ENCODE measurements around the gene QRICH2. TPM values are rescaled to one million over a fixed set of nuclear protein-coding genes. Genes with fewer than 3 reads are reported as not detected.
"Not testable (repeated sequence)": the region's sequence is repeated elsewhere in the genome, so short reads cannot be mapped to it uniquely, and the experiment has no call there.

QRICH2 gene
- total RNA-seq, 1 donor from 2014 or later: 18.5 TPM

- Mint-ChIP-seq H3K27ac (peak within 1 kb of the TSS; percentile 99), H3K36me3 (ENCODE audit: insufficient read depth) (peaks cover 3% of the 10 kb centered on the region), H3K9me3 (ENCODE audit: low read depth) (no peaks in the 10 kb centered on the region), H3K4me3 (ENCODE audit: low read depth) (peak within 1 kb of the TSS; percentile 95), H3K27me3 (no peaks in the 10 kb centered on the region), H3K4me1 (ENCODE audit: low read depth) (peaks cover 18% of the 10 kb centered on the region)
- peak; percentile 70 for DNase-seq (ENCODE audit: low spot score, unreplicated experiment)
- peak; percentile 47 for TF ChIP-seq CTCF (IDR thresholded peaks at IDR 0.05; ENCODE audit: unreplicated experiment)
Observed at GRCh38 chr17:76353599-76354316, 45.7 kb upstream of the QRICH2 start, which contains the start of gene PRPSAP1. TSS of gene PRPSAP1 (minus strand) at chr17:76353916. CDS start at chr17:76353703, 213 bp downstream.

- H3K27ac Mint-ChIP-seq: peak overlapping the region; percentile 97
- H3K27me3 Mint-ChIP-seq: no peaks in the 10 kb centered on the region
- DNase-seq (ENCODE audit: low spot score, unreplicated experiment): no peak
- H3K9me3 Mint-ChIP-seq (ENCODE audit: low read depth): no peaks in the 10 kb centered on the region
- peak overlapping the region; percentile 95 for H3K4me3 Mint-ChIP-seq (ENCODE audit: low read depth)
- peaks cover 18% of the 10 kb centered on the region for H3K4me1 Mint-ChIP-seq (ENCODE audit: low read depth)
- peaks cover 3% of the 10 kb centered on the region for H3K36me3 Mint-ChIP-seq (ENCODE audit: insufficient read depth)
- TF ChIP-seq CTCF (IDR thresholded peaks at IDR 0.05; ENCODE audit: unreplicated experiment): no peak
Observed at GRCh38 chr17:76353004-76353598, 45.0 kb upstream of the QRICH2 start.

GRCh38 chr17:76351526-76352071 is 43.5 kb upstream of the QRICH2 start:
- Mint-ChIP-seq H3K36me3 (ENCODE audit: insufficient read depth) (peaks cover 10% of the 10 kb centered on the region), H3K27ac (peak overlapping the region; percentile 82), H3K4me3 (ENCODE audit: low read depth) (peak overlapping the region; percentile 95), H3K27me3 (no peaks in the 10 kb centered on the region), H3K9me3 (ENCODE audit: low read depth) (no peaks in the 10 kb centered on the region), H3K4me1 (ENCODE audit: low read depth) (peaks cover 18% of the 10 kb centered on the region)
- TF ChIP-seq CTCF (IDR thresholded peaks at IDR 0.05; ENCODE audit: unreplicated experiment): no peak
- no peak for DNase-seq (ENCODE audit: low spot score, unreplicated experiment)

- Mint-ChIP-seq H3K4me3 (ENCODE audit: low read depth) (peak overlapping the region; percentile 40), H3K27me3 (no peaks in the 10 kb centered on the region), H3K4me1 (ENCODE audit: low read depth) (peaks cover 18% of the 10 kb centered on the region), H3K27ac (peak overlapping the region; percentile 41), H3K9me3 (ENCODE audit: low read depth) (no peaks in the 10 kb centered on the region), H3K36me3 (ENCODE audit: insufficient read depth) (peaks cover 15% of the 10 kb centered on the region)
- no peak for TF ChIP-seq CTCF (IDR thresholded peaks at IDR 0.05; ENCODE audit: unreplicated experiment)
- no peak for DNase-seq (ENCODE audit: low spot score, unreplicated experiment)
Observed at GRCh38 chr17:76350463-76350862, 42.4 kb upstream of the QRICH2 start.

GRCh38 chr17:76346936-76347335 is 38.9 kb upstream of the QRICH2 start:
- peaks cover 20% of the 10 kb centered on the region for H3K36me3 Mint-ChIP-seq (ENCODE audit: insufficient read depth)
- H3K4me1 Mint-ChIP-seq (ENCODE audit: low read depth): not testable (repeated sequence)

More at GRCh38 chr17:76346936-76347335, 38.9 kb upstream of the QRICH2 start:
- not testable (repeated sequence) for DNase-seq (ENCODE audit: low spot score, unreplicated experiment); H3K27me3 Mint-ChIP-seq; H3K27ac Mint-ChIP-seq; H3K9me3 Mint-ChIP-seq (ENCODE audit: low read depth); H3K4me3 Mint-ChIP-seq (ENCODE audit: low read depth)
